Neural progenitor cell (in vitro differentiated cells): ENCODE measurements around the gene STK11IP.

Source experiments
- CTCF ChIP-seq: fragments of 200-600 bp; sonication (generic); IDR thresholded peaks from 2 replicates; pipeline ENCODE4 v1.5.1; 2017; ENCODE audit warnings: antibody characterized with exemption, mild to moderate bottlenecking
- EZH2 ChIP-seq: fragments of 200-600 bp; sonication (generic); IDR thresholded peaks from 2 replicates; pipeline ENCODE4 v1.6.1; 2017; ENCODE audit warnings: antibody characterized with exemption, mild to moderate bottlenecking, moderate library complexity
- EZH2phosphoT487 ChIP-seq: fragments of 200-600 bp; sonication (generic); IDR thresholded peaks from 2 replicates; pipeline ENCODE4 v1.6.1; 2017; ENCODE audit warnings: antibody characterized with exemption

- TF ChIP-seq CTCF (no peak), EZH2 (no peak), EZH2phosphoT487 (no peak)
Observed at GRCh38 chr2:219628235-219628985, 30.8 kb downstream of the STK11IP start.
